D721Med (cell line): ENCODE data around the gene OTOL1.

Experiments used
- DNase-seq: peaks from one replicate; pipeline ENCODE4 v3.0.0; 2011; ENCODE audit warnings: low spot score; ENCODE audit not compliant: insufficient read length
- FAIRE-seq: peaks from 2 replicates; lab custom pipeline; 2011; peaks lifted over from hg19 to GRCh38; lab: Jason Lieb, UNC
- CTCF ChIP-seq: IDR thresholded peaks from 2 replicates; pipeline ENCODE4 v1.5.1; 2012; ENCODE audit warnings: mild to moderate bottlenecking, control low read depth; ENCODE audit not compliant: insufficient read depth; ENCODE audit errors: missing control alignments

Gene OTOL1

GRCh38 chr3:161552984-161553560 lies 56.5 kb downstream of the OTOL1 start:
- DNase-seq (no peak), FAIRE-seq (no peak)
- TF ChIP-seq CTCF = no peak
